ENCODE measurements around the gene SMARCAD1.

DNA sequence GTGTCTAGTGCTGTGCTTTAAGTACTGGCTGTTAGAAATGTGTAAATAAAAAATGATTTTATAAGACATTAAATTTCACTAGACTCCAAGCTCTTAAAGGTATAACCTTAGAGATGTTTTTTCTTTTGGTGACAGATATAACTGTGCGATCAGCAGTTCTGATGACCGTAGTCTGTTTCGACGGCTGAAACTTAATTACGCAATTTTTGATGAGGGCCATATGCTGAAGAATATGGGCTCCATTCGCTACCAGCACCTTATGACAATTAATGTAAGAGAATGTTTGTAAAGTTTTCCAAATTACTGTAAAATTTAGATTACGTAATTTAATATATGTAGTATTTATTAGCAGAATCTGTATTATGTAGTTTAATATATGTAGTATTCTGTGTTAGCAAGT is 68.5 kb downstream of the SMARCAD1 start:
- TF ChIP-seq POLR2AphosphoS5 (IDR thresholded peaks at IDR 0.05): no peak
- TF ChIP-seq CTCF (IDR thresholded peaks at IDR 0.05): no peak
- TF ChIP-seq POLR2A (IDR thresholded peaks at IDR 0.05): no peak
- TF ChIP-seq EP300 (IDR thresholded peaks at IDR 0.05; ENCODE audit: low read depth): no peak

Data from transverse colon (tissue), 4 donors.